HG02973 (cell line): ENCODE measurements around the gene CRLF1.
A peak's percentile ranks its signal among the peaks of the same experiment; 100 is the strongest.
"Not testable (repeated sequence)": the region's sequence is repeated elsewhere in the genome, so short reads cannot be mapped to it uniquely, and the experiment has no call there.

Source experiments
- ATAC-seq: cut with Tn5 transposase; IDR thresholded peaks from one replicate; pipeline ENCODE4 v1.9.1; 2021; ENCODE audit warnings: moderate library complexity; ENCODE audit not compliant: unreplicated experiment

The CRLF1 gene

GRCh38 chr19:18609717-18610051 lies 3.1 kb upstream of the CRLF1 start:
- no peak for ATAC-seq

- ATAC-seq = no peak
These were observed 2.5 kb upstream of the CRLF1 start for GRCh38 chr19:18608805-18609716.

- no peak for ATAC-seq
These were observed 1.7 kb upstream of the CRLF1 start for GRCh38 chr19:18608102-18608804.

- no peak for ATAC-seq
These were observed 865 bp upstream of the CRLF1 start for GRCh38 chr19:18607226-18608101.

GRCh38 chr19:18605546-18606280 lies 886 bp downstream of the CRLF1 start:
- no peak for ATAC-seq

GRCh38 chr19:18605196-18605545 lies 1.4 kb downstream of the CRLF1 start:
- ATAC-seq = no peak

- ATAC-seq = no peak
These were observed 1.8 kb downstream of the CRLF1 start for GRCh38 chr19:18604820-18605159.

GRCh38 chr19:18603958-18604819 lies 2.4 kb downstream of the CRLF1 start:
- no peak for ATAC-seq

GRCh38 chr19:18603255-18603957 lies 3.2 kb downstream of the CRLF1 start:
- no peak for ATAC-seq

- ATAC-seq = no peak
These were observed 4.7 kb downstream of the CRLF1 start for GRCh38 chr19:18601875-18602274.

- not testable (repeated sequence) for ATAC-seq
These were observed 5.8 kb downstream of the CRLF1 start for GRCh38 chr19:18600692-18601397.

- no peak for ATAC-seq
These were observed 7.1 kb downstream of the CRLF1 start for GRCh38 chr19:18599485-18599884.

GRCh38 chr19:18597809-18598660 lies 8.6 kb downstream of the CRLF1 start:
- no peak for ATAC-seq

GRCh38 chr19:18596752-18597157 lies 9.8 kb downstream of the CRLF1 start:
- ATAC-seq = no peak

GRCh38 chr19:18595475-18595874 lies 11.1 kb downstream of the CRLF1 start:
- ATAC-seq = no peak

GRCh38 chr19:18594824-18595373 lies 11.7 kb downstream of the CRLF1 start:
- ATAC-seq = no peak

- ATAC-seq = peak; percentile 66
These were observed 12.3 kb downstream of the CRLF1 start for GRCh38 chr19:18594096-18594823.
